HG03280 (cell line): ENCODE data around the gene GSG1L.

ENCODE experiments used
- ATAC-seq: cut with Tn5 transposase; IDR thresholded peaks from one replicate; pipeline ENCODE4 v1.9.1; 2021; ENCODE audit warnings: mild to moderate bottlenecking, moderate library complexity; ENCODE audit not compliant: unreplicated experiment

Gene GSG1L

GRCh38 chr16:27862953-27863352 is 200.6 kb downstream of the GSG1L start:
- no peak for ATAC-seq

GRCh38 chr16:27860091-27860490 is 203.4 kb downstream of the GSG1L start:
- no peak for ATAC-seq

- ATAC-seq, result no peak
Measured at GRCh38 chr16:27859020-27859419, 204.5 kb downstream of the GSG1L start.

GRCh38 chr16:27853651-27854050 is 209.9 kb downstream of the GSG1L start:
- ATAC-seq, result no peak

- ATAC-seq, result no peak
Measured at GRCh38 chr16:27853101-27853500, 210.4 kb downstream of the GSG1L start.

GRCh38 chr16:27852681-27853080 is 210.8 kb downstream of the GSG1L start:
- ATAC-seq, result no peak

GRCh38 chr16:27852116-27852515 is 211.4 kb downstream of the GSG1L start:
- no peak for ATAC-seq

- ATAC-seq, result no peak
Measured at GRCh38 chr16:27851586-27851985, 211.9 kb downstream of the GSG1L start.

- ATAC-seq, result no peak
Measured at GRCh38 chr16:27849621-27850020, 213.9 kb downstream of the GSG1L start.

- no peak for ATAC-seq
Measured at GRCh38 chr16:27847030-27847550, 216.4 kb downstream of the GSG1L start.

- no peak for ATAC-seq
Measured at GRCh38 chr16:27844826-27845225, 218.7 kb downstream of the GSG1L start.

GRCh38 chr16:27843800-27844199 is 219.7 kb downstream of the GSG1L start:
- no peak for ATAC-seq

- no peak for ATAC-seq
Measured at GRCh38 chr16:27841911-27842310, 221.6 kb downstream of the GSG1L start.

- ATAC-seq, result no peak
Measured at GRCh38 chr16:27841061-27841801, 222.3 kb downstream of the GSG1L start.

GRCh38 chr16:27840311-27841060 is 223.0 kb downstream of the GSG1L start:
- ATAC-seq, result no peak

GRCh38 chr16:27839419-27839818 is 224.1 kb downstream of the GSG1L start:
- no peak for ATAC-seq

- ATAC-seq, result no peak
Measured at GRCh38 chr16:27838536-27839175, 224.9 kb downstream of the GSG1L start.

GRCh38 chr16:27829975-27830374 is 233.5 kb downstream of the GSG1L start:
- no peak for ATAC-seq

GRCh38 chr16:27828671-27829070 is 234.8 kb downstream of the GSG1L start:
- ATAC-seq, result no peak

GRCh38 chr16:27827765-27828164 is 235.7 kb downstream of the GSG1L start:
- ATAC-seq, result no peak

- ATAC-seq, result no peak
Measured at GRCh38 chr16:27826893-27827289, 236.6 kb downstream of the GSG1L start.
